ENCODE results near the gene P2RX6.

- TF ChIP-seq CTCF (IDR thresholded peaks at IDR 0.05; ENCODE audit: poor library complexity) (no peak), EZH2phosphoT487 (IDR thresholded peaks at IDR 0.05; ENCODE audit: low read depth, severe bottlenecking, unreplicated experiment) (no peak)
Observed at GRCh38 chr22:21052715-21053459, 37.9 kb downstream of the P2RX6 start.

All from hepatocyte (in vitro differentiated cells).